OCI-LY3 (cell line): ENCODE data around the gene COIL.

ENCODE experiments used
- EZH2phosphoT487 ChIP-seq: fragments of 200-600 bp; shearing (Covaris generic); IDR thresholded peaks from 2 replicates; pipeline ENCODE4 v1.6.1; 2018; ENCODE audit warnings: antibody characterized with exemption, mixed run types, low read depth
- TF ChIP-seq, protein P1 (sequence below): fragments of 200-600, 300-600 bp; sonication (generic); IDR thresholded peaks from 2 replicates; pipeline ENCODE4 v1.5.1; 2014; ENCODE audit warnings: antibody characterized with exemption, low read length, low read depth

DNA sequence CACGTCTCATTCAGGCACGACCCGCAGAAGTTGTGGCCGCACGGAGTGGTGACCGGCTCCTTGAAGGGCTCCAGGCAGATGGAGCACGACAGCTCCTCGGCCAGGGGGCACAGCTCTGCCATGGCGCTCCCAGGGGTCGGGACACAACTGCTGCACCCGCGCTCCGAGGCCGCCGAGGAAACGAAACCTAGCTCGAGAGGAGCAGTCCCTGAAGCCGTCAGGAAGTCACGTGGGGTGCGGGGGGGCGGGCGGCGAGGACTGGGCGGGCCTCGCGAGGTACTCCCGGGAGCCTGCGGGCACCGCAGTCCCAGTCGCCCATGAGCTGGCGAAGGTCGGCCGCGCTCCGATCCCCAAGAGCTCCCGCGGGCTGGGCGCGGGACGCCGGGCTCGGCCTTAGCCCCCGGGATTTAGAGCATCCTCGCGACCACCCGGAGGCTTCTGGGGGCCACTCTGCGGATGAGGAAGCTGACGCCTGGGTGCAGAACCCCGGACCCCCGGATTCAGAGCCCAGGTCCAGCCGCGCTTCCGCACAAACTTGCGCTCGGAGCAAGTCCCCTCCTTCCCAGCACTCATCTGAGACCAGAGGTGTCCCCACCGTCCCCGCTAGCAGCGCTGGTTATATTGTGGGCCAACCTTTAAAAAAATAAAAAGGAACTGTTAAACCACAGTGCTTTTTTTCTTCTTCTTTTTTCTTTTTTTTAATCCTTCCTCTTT is 46.8 kb downstream of the COIL start, which contains the start of gene TRIM25:
- TF ChIP-seq, protein P1, sequence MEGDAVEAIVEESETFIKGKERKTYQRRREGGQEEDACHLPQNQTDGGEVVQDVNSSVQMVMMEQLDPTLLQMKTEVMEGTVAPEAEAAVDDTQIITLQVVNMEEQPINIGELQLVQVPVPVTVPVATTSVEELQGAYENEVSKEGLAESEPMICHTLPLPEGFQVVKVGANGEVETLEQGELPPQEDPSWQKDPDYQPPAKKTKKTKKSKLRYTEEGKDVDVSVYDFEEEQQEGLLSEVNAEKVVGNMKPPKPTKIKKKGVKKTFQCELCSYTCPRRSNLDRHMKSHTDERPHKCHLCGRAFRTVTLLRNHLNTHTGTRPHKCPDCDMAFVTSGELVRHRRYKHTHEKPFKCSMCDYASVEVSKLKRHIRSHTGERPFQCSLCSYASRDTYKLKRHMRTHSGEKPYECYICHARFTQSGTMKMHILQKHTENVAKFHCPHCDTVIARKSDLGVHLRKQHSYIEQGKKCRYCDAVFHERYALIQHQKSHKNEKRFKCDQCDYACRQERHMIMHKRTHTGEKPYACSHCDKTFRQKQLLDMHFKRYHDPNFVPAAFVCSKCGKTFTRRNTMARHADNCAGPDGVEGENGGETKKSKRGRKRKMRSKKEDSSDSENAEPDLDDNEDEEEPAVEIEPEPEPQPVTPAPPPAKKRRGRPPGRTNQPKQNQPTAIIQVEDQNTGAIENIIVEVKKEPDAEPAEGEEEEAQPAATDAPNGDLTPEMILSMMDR: no peak
- no peak for TF ChIP-seq EZH2phosphoT487
